Trophoblast cell (in vitro differentiated cells and primary cell): ENCODE data around the gene P4HB.

Experiments
- DNase-seq, 2 donors: peaks; one replicate each; pipeline ENCODE4 v3.0.0-alpha.2; 2016
- H2AFZ ChIP-seq: 2 replicates; pipeline ENCODE4 v1.6.1; 2013; ENCODE audit warnings: low read length, moderate library complexity, mild to moderate bottlenecking; ENCODE audit not compliant: insufficient read depth, poor library complexity
- H2AK5ac ChIP-seq: 2 replicates; pipeline ENCODE4 v1.6.1; 2013; ENCODE audit warnings: mild to moderate bottlenecking, low read length
- H2BK120ac ChIP-seq: 2 replicates; pipeline ENCODE4 v1.6.1; 2013; ENCODE audit warnings: low read length, mild to moderate bottlenecking, moderate library complexity; ENCODE audit not compliant: insufficient read depth, poor library complexity
- H2BK12ac ChIP-seq: 2 replicates; pipeline ENCODE4 v1.6.1; 2013; ENCODE audit warnings: mild to moderate bottlenecking, low read length, moderate library complexity
- H2BK5ac ChIP-seq: 2 replicates; pipeline ENCODE4 v1.6.1; 2013; ENCODE audit warnings: low read length, low read depth, moderate library complexity, mild to moderate bottlenecking; ENCODE audit not compliant: poor library complexity
- H3K14ac ChIP-seq: 2 replicates; pipeline ENCODE4 v1.6.1; 2013; ENCODE audit warnings: mild to moderate bottlenecking, low read length
- H3K18ac ChIP-seq: 2 replicates; pipeline ENCODE4 v1.6.1; 2013; ENCODE audit warnings: mild to moderate bottlenecking, low read length
- H3K23ac ChIP-seq: 2 replicates; pipeline ENCODE4 v1.6.1; 2013; ENCODE audit warnings: low read length
- H3K27ac ChIP-seq: 2 replicates; pipeline ENCODE4 v1.5.1; 2013; ENCODE audit warnings: low read depth, mild to moderate bottlenecking, inconsistent platforms, low read length, moderate library complexity
- H3K27me3 ChIP-seq: 2 replicates; pipeline ENCODE4 v1.6.1; 2013; ENCODE audit warnings: inconsistent platforms, mild to moderate bottlenecking, low read length, moderate library complexity; ENCODE audit not compliant: insufficient read depth
- H3K36me3 ChIP-seq, 2 experiments: 1 replicate in 1 of 2; 2 replicates in 1 of 2; pipeline ENCODE4 v1.6.1; 2013; ENCODE audit warnings: low read length in 2 of 2, mild to moderate bottlenecking in 2 of 2, moderate library complexity in 1 of 2; ENCODE audit not compliant: insufficient read depth in 2 of 2, control insufficient read depth in 1 of 2
- H3K4ac ChIP-seq: 2 replicates; pipeline ENCODE4 v1.6.1; 2013; ENCODE audit warnings: low read depth, mild to moderate bottlenecking, low read length, moderate library complexity
- H3K4me1 ChIP-seq, 2 experiments: 1 replicate in 1 of 2; 2 replicates in 1 of 2; pipeline ENCODE4 v1.6.1; 2013; ENCODE audit warnings: low read length in 2 of 2, mild to moderate bottlenecking in 2 of 2, moderate library complexity in 1 of 2; ENCODE audit not compliant: insufficient read depth in 2 of 2, control insufficient read depth in 1 of 2
- H3K4me2 ChIP-seq: 2 replicates; pipeline ENCODE4 v1.6.1; 2013; ENCODE audit warnings: inconsistent platforms, mild to moderate bottlenecking, low read length, moderate library complexity
- H3K4me3 ChIP-seq: 2 replicates; pipeline ENCODE4 v1.5.1; 2013; ENCODE audit warnings: mild to moderate bottlenecking, low read depth, low read length, inconsistent platforms
- H3K79me1 ChIP-seq: one replicate; pipeline ENCODE4 v1.6.1; 2013; ENCODE audit warnings: low read length
- H3K79me2 ChIP-seq: 2 replicates; pipeline ENCODE4 v1.6.1; 2013; ENCODE audit warnings: low read length, mild to moderate bottlenecking; ENCODE audit not compliant: control insufficient read depth, insufficient read depth, poor library complexity
- H3K9ac ChIP-seq: 2 replicates; pipeline ENCODE4 v1.6.1; 2013; ENCODE audit warnings: mild to moderate bottlenecking, low read length
- H3K9me3 ChIP-seq: 2 replicates; pipeline ENCODE4 v1.6.1; 2013; ENCODE audit warnings: low read depth, mild to moderate bottlenecking, control low read depth, inconsistent platforms, low read length; ENCODE audit not compliant: insufficient read depth
- H4K12ac ChIP-seq: 2 replicates; pipeline ENCODE4 v1.6.1; 2013; ENCODE audit warnings: low read depth, mild to moderate bottlenecking, low read length, moderate library complexity
- H4K8ac ChIP-seq: 2 replicates; pipeline ENCODE4 v1.6.1; 2013; ENCODE audit warnings: low read depth, mild to moderate bottlenecking, low read length, moderate library complexity
- H4K91ac ChIP-seq: one replicate; pipeline ENCODE4 v1.6.1; 2013; ENCODE audit warnings: low read depth, mild to moderate bottlenecking, low read length, moderate library complexity
- WGBS: extraction: QIAGEN DNeasy Blood & Tissue Kit; methylation state at CpG from one replicate; pipeline ENCODE4 v1.1.7; 2013; ENCODE audit warnings: missing lambda C conversion rate; ENCODE audit not compliant: insufficient read length, insufficient coverage; ENCODE audit errors: extremely low coverage; 5-methylcytosine and 5-hydroxymethylcytosine counted together

P4HB gene

DNA sequence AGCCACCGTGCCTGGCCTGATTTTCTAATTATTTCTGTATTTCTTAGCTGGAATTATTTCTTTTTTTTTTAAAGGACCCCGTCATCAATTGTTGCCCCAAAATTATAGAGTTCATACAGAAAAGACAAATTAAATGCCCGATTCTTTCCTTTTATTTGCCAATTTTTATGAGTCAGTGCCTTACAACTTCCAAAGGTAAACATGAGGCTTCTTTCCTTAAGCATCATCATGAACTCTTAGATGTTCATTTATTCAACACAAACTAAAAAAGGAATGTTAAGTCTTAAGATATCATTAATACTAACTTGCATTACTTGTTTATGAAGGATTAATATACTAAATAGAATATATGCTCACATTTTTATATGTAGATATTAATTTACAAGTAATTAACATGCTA lies 18.0 kb upstream of the P4HB start:
- Histone ChIP-seq H3K4me3 (no peak overlapping the region), H2BK12ac (no peak overlapping the region), H3K9me3 (peaks cover 1% of the 10 kb centered on the region), H3K9ac (no peak overlapping the region), H3K4me2 (no peak overlapping the region), H3K79me2 (no peaks in the 10 kb centered on the region), H3K79me1 (no peaks in the 10 kb centered on the region), H3K18ac (no peak overlapping the region), H2BK5ac (no peak overlapping the region), H2BK120ac (no peak overlapping the region), H3K27ac (no peak overlapping the region), H4K12ac (no peak overlapping the region), H3K36me3 (peaks cover 14 to 19% of the 10 kb centered on the region in 2 experiments), H4K8ac (no peak overlapping the region), H3K23ac (no peak overlapping the region), H3K14ac (no peak overlapping the region), H3K4ac (no peak overlapping the region), H3K27me3 (no peaks in the 10 kb centered on the region), H4K91ac (no peak overlapping the region), H2AK5ac (no peak overlapping the region), H3K4me1 (no peaks in the 10 kb centered on the region), H2AFZ (no peak overlapping the region)
- no peak for DNase-seq
- no CpG with 5 or more reads among the region's 3 CpGs for WGBS

DNA sequence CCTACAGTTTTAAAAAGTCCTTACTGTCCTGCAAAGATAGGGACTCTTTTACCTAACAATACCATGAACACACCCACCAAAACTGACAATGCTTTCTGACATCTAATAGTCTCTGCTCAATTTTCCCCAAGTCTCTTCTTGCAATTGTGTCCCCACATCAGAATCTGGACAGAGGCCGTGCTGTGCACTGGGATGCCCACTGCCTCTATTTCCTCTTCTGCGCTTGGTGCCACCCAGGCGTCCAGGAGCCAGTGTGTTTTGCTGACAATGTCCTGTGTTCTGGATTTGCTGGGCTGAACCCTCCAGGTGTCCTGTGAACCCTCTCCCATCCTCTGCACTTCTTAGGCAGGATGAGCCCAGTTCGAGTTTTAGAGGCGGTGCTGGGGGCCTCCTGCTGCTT lies 17.2 kb upstream of the P4HB start:
- no CpG with 5 or more reads among the region's 5 CpGs for WGBS
- H3K4me1 ChIP-seq = no peaks in the 10 kb centered on the region

DNA sequence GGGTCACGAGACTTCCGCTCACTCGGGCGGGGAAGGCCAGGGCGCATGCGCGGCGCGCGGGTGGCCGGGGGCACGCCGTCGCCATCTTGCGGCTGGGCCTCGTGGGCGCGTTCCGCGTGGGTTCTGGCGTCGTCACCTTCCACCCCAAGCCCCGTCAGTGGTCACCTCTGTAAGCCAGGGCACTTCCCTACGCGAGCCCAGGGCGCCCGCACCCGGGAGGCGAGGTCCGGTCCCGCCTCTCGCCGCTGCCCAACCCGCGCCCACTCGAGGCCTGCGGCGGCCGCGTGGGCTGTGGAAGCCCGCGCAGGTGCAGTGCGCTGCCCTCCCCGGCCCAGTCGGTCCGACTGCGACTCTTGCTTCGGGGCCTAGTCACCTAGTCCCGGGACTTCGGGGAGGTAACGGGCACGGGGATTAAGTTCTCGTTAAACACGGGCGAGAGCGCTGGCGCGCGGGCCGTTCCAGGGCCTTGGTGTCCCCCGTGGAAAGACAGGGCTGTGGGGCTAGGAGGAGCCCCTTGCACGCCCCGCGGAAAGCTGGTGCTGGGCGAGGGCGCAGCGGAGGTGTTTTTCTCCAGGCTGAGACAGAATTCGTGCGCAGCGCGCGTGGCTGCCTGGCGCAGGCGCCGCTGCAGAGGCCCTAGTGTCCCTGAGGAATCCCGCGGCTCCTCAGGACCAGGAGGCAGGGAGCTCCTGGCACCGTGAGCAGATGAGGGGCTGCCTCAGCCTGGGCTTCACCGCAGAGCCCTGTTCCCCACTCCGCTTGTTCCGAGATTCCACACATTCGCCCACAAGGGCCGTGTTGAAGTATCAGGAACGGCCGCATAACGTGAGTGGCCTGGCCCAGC lies 11.3 kb upstream of the P4HB start:
- peak overlapping the region; percentile 76 for H2BK5ac ChIP-seq
- no peaks in the 10 kb centered on the region for H3K27me3 ChIP-seq
- H2BK120ac ChIP-seq = peak overlapping the region; percentile 93
- H3K23ac ChIP-seq = no peak overlapping the region
- H3K4me3 ChIP-seq = peak overlapping the region; percentile 91
- H3K4ac ChIP-seq = peak overlapping the region; percentile 95
- H3K18ac ChIP-seq = peak overlapping the region; percentile 89
- peak overlapping the region; percentile 97 for H3K9ac ChIP-seq
- peak overlapping the region; percentile 91 for H4K12ac ChIP-seq
- peak overlapping the region; percentile 98 for H4K91ac ChIP-seq
- no peak overlapping the region for H2BK12ac ChIP-seq
- peaks cover 31 to 36% of the 10 kb centered on the region in 2 experiments for H3K4me1 ChIP-seq
- peak overlapping the region; percentile 82 for H3K27ac ChIP-seq
- H3K14ac ChIP-seq = peak overlapping the region; percentile 98
- peaks cover 25 to 27% of the 10 kb centered on the region in 2 experiments for H3K36me3 ChIP-seq
- peak overlapping the region; percentile 96 for H4K8ac ChIP-seq
- peaks cover 23% of the 10 kb centered on the region for H3K79me2 ChIP-seq
- DNase-seq = peak; percentile 81 to 92
- H3K9me3 ChIP-seq = no peaks in the 10 kb centered on the region
- peak overlapping the region; percentile 91 for H3K4me2 ChIP-seq
- H2AK5ac ChIP-seq = peak overlapping the region; percentile 94
- H3K79me1 ChIP-seq = peaks cover 35% of the 10 kb centered on the region
- WGBS = no CpG with 5 or more reads among the region's 86 CpGs
- H2AFZ ChIP-seq = peak overlapping the region; percentile 84

More for the DNA sequence above, 17.2 kb upstream of the P4HB start:
- H2BK5ac ChIP-seq = no peak overlapping the region
- no peak overlapping the region for H4K12ac ChIP-seq
- H3K4me3 ChIP-seq = no peak overlapping the region
- no peaks in the 10 kb centered on the region for H3K79me1 ChIP-seq
- H3K27me3 ChIP-seq = no peaks in the 10 kb centered on the region
- H3K4me2 ChIP-seq = no peak overlapping the region
- H3K36me3 ChIP-seq = peaks cover 10 to 16% of the 10 kb centered on the region in 2 experiments
- no peak overlapping the region for H3K4ac ChIP-seq
- no peak overlapping the region for H3K9ac ChIP-seq
- no peak overlapping the region for H2AFZ ChIP-seq
- no peak overlapping the region for H4K8ac ChIP-seq
- no peak overlapping the region for H3K14ac ChIP-seq
- no peak overlapping the region for H3K18ac ChIP-seq
- no peak overlapping the region for H2BK12ac ChIP-seq
- H3K23ac ChIP-seq = no peak overlapping the region
- no peak for DNase-seq
- no peak overlapping the region for H2BK120ac ChIP-seq
- no peak overlapping the region for H3K27ac ChIP-seq
- no peaks in the 10 kb centered on the region for H3K79me2 ChIP-seq
- H4K91ac ChIP-seq = no peak overlapping the region
- H2AK5ac ChIP-seq = no peak overlapping the region
- peaks cover 1% of the 10 kb centered on the region for H3K9me3 ChIP-seq

DNA sequence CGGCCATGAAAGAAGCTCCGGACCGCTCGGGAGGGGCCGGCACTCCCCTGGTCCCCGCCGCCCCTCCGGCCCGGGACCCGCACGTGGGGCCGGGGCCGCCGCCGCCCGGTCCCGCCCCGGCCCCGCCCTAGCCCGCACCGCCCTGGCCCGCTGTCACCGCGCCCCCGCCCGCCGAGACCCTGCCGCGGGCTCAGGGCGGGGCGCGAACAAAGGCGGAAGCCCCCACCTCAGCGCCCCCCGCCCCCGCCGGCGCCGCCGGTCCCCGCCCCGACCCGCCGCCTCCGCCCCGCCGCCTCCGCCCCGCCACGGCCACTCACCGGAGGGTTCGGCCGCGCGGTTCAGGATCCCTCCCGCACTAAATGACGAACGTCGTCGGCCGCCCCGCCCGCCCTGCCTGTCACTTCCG lies 10.6 kb upstream of the P4HB start, which contains the start of gene ARHGDIA:
Gene ARHGDIA (minus strand): TSS at position 357 of the 406 bp plus-strand sequence. CDS start 1,407 bp downstream, outside the sequence.
- H2BK12ac ChIP-seq = no peak within 1 kb of the TSS
- H3K27me3 ChIP-seq = no peaks in the 10 kb centered on the region
- peak within 1 kb of the TSS; percentile 98 for H4K91ac ChIP-seq
- peaks cover 35% of the 10 kb centered on the region for H3K79me1 ChIP-seq
- peak within 1 kb of the TSS; percentile 84 for H2AFZ ChIP-seq
- H3K4ac ChIP-seq = peak within 1 kb of the TSS; percentile 98
- H2BK5ac ChIP-seq = peak within 1 kb of the TSS; percentile 88
- peaks cover 30 to 32% of the 10 kb centered on the region in 2 experiments for H3K36me3 ChIP-seq
- H4K12ac ChIP-seq = peak within 1 kb of the TSS; percentile 91
- DNase-seq = peak in 1 of 2 donors; percentile 21
- H2BK120ac ChIP-seq = peak within 1 kb of the TSS; percentile 93
- H3K4me2 ChIP-seq = peak within 1 kb of the TSS; percentile 92
- H3K79me2 ChIP-seq = peaks cover 23% of the 10 kb centered on the region
- WGBS = no CpG with 5 or more reads among the region's 64 CpGs
- peak within 1 kb of the TSS; percentile 82 for H3K27ac ChIP-seq
- peak within 1 kb of the TSS; percentile 94 for H2AK5ac ChIP-seq
- peak within 1 kb of the TSS; percentile 98 for H3K14ac ChIP-seq
- H3K9ac ChIP-seq = peak within 1 kb of the TSS; percentile 99
- H3K18ac ChIP-seq = peak within 1 kb of the TSS; percentile 89
- H3K4me1 ChIP-seq = peaks cover 31 to 40% of the 10 kb centered on the region in 2 experiments
- peak within 1 kb of the TSS; percentile 96 for H4K8ac ChIP-seq
- H3K23ac ChIP-seq = no peak within 1 kb of the TSS
- peak within 1 kb of the TSS; percentile 91 for H3K4me3 ChIP-seq
- peaks cover 2% of the 10 kb centered on the region for H3K9me3 ChIP-seq
